Measurements from ENCODE around the gene ANKZF1.

DNA sequence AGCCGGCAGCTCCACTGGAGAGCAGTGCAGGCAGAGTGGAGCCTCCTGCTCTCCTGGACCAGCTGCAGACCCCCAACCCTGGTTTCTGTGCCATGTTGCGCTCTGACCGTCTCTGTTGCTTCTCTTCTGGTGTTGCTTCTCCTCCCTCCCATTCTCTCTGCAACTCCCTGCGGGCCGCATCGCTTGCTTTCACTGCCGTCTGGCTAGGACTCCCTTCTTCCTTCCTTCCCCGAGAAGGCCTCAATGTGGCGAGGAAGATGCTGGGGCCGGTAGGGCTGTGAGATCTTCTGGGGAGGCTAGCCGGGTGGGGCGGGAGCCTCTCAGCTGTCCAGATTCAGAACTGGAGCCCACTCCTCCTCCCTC is 55.7 kb downstream of the ANKZF1 start:
- TF ChIP-seq EP300 (IDR thresholded peaks at IDR 0.05): no peak
- TF ChIP-seq, protein P1, sequence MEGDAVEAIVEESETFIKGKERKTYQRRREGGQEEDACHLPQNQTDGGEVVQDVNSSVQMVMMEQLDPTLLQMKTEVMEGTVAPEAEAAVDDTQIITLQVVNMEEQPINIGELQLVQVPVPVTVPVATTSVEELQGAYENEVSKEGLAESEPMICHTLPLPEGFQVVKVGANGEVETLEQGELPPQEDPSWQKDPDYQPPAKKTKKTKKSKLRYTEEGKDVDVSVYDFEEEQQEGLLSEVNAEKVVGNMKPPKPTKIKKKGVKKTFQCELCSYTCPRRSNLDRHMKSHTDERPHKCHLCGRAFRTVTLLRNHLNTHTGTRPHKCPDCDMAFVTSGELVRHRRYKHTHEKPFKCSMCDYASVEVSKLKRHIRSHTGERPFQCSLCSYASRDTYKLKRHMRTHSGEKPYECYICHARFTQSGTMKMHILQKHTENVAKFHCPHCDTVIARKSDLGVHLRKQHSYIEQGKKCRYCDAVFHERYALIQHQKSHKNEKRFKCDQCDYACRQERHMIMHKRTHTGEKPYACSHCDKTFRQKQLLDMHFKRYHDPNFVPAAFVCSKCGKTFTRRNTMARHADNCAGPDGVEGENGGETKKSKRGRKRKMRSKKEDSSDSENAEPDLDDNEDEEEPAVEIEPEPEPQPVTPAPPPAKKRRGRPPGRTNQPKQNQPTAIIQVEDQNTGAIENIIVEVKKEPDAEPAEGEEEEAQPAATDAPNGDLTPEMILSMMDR (IDR thresholded peaks at IDR 0.05): no peak

Data from suprapubic skin (tissue), 3 donors.